Pulmonary artery endothelial cell (primary cell): ENCODE measurements around the gene XPR1. TPM values are rescaled to one million over a fixed set of nuclear protein-coding genes. Genes with fewer than 3 reads are reported as not detected.

ENCODE experiments used
- DNase-seq: peaks from one replicate; pipeline ENCODE4 v3.0.0-alpha.2; 2011; ENCODE audit warnings: low read depth, low spot score
- total RNA-seq: library from RNA; depleted of rRNA; stranded (reverse); fragments of >200 nt; gene quantifications from 2 replicates; pipeline ENCODE4 v1.2.3, GENCODE V29; 2014

XPR1 gene
- total RNA-seq, 1 donor from 2014 or later, result 35.5 TPM

GRCh38 chr1:180915426-180915965, 283.7 kb downstream of the XPR1 start:
- no peak for DNase-seq

GRCh38 chr1:180916012-180916770, 284.4 kb downstream of the XPR1 start:
- no peak for DNase-seq

GRCh38 chr1:180916771-180917170, 284.9 kb downstream of the XPR1 start:
- no peak for DNase-seq

GRCh38 chr1:180917306-180918065, 285.7 kb downstream of the XPR1 start:
- no peak for DNase-seq

- no peak for DNase-seq
These were observed 286.7 kb downstream of the XPR1 start for GRCh38 chr1:180918519-180918918.

- DNase-seq, result no peak
These were observed 287.4 kb downstream of the XPR1 start for GRCh38 chr1:180919183-180919700.

GRCh38 chr1:180920193-180920592, 288.4 kb downstream of the XPR1 start:
- DNase-seq, result no peak

- no peak for DNase-seq
These were observed 288.9 kb downstream of the XPR1 start for GRCh38 chr1:180920702-180921101.

GRCh38 chr1:180921386-180921785, 289.6 kb downstream of the XPR1 start:
- no peak for DNase-seq

- DNase-seq, result no peak
These were observed 290.2 kb downstream of the XPR1 start for GRCh38 chr1:180921891-180922630.

- DNase-seq, result no peak
These were observed 290.8 kb downstream of the XPR1 start for GRCh38 chr1:180922631-180923015.

- DNase-seq, result no peak
These were observed 291.4 kb downstream of the XPR1 start for GRCh38 chr1:180923021-180923841.

- DNase-seq, result no peak
These were observed 292.1 kb downstream of the XPR1 start for GRCh38 chr1:180923887-180924286.

GRCh38 chr1:180924939-180925338, 293.1 kb downstream of the XPR1 start:
- no peak for DNase-seq

- no peak for DNase-seq
These were observed 293.7 kb downstream of the XPR1 start for GRCh38 chr1:180925471-180926051.

GRCh38 chr1:180926164-180926981, 294.6 kb downstream of the XPR1 start:
- DNase-seq, result no peak

- DNase-seq, result no peak
These were observed 295.5 kb downstream of the XPR1 start for GRCh38 chr1:180927348-180927747.

- no peak for DNase-seq
These were observed 296.0 kb downstream of the XPR1 start for GRCh38 chr1:180927841-180928240.
